CD4-positive, alpha-beta T cell (primary cell): ENCODE measurements around the gene SPOCK1. TPM values are rescaled to one million over a fixed set of nuclear protein-coding genes. Genes with fewer than 3 reads are reported as not detected.

Experiments
- ATAC-seq: fragments of 200-7000 bp; cut with Tn5 transposase; one replicate; pipeline ENCODE4 v1.10.0; 2022; ENCODE audit warnings: mild to moderate bottlenecking; ENCODE audit not compliant: poor library complexity
- CTCF ChIA-PET: fragments of 350-600 bp; sonication (Branson Sonifier 250); formaldehyde crosslinking; loops from one replicate; lab custom pipeline; 2021; ENCODE audit warnings: antibody characterized with exemption, inconsistent platforms; lab: Charles Lee
- POLR2A ChIA-PET: fragments of 350-600 bp; sonication (Branson Sonifier 250); formaldehyde crosslinking; loops from one replicate; lab custom pipeline; 2021; ENCODE audit warnings: antibody characterized with exemption, inconsistent platforms; lab: Charles Lee
- DNase-seq, 14 experiments: peaks; one replicate each; pipeline ENCODE4 v3.0.0-alpha.2; 2013 to 2020; ENCODE audit warnings: mixed read lengths in 2 of 14
- H3K27ac ChIP-seq, 2 donors: one replicate each; pipeline versions ENCODE4 v1.5.1 to v1.7.0; 2013; ENCODE audit warnings: low read length in 2 of 2, low read depth in 1 of 2, mild to moderate bottlenecking in 1 of 2
- H3K27me3 ChIP-seq, 2 experiments: 1 replicate in 1 of 2; 2 replicates in 1 of 2; pipeline versions ENCODE4 v1.6.1 to v1.7.0; 2013; ENCODE audit warnings: low read length in 2 of 2, control low read depth in 1 of 2, mild to moderate bottlenecking in 1 of 2, moderate library complexity in 1 of 2; ENCODE audit not compliant: insufficient read depth in 2 of 2, control insufficient read depth in 1 of 2
- H3K36me3 ChIP-seq: one replicate; pipeline ENCODE4 v1.6.1; 2013; ENCODE audit warnings: low read length, control low read depth; ENCODE audit not compliant: insufficient read depth
- H3K4me1 ChIP-seq: one replicate; pipeline ENCODE4 v1.6.1; 2013; ENCODE audit warnings: low read length, control low read depth; ENCODE audit not compliant: insufficient read depth
- H3K4me3 ChIP-seq: one replicate; pipeline ENCODE4 v1.5.1; 2013; ENCODE audit warnings: mild to moderate bottlenecking, low read length, moderate library complexity
- H3K9me3 ChIP-seq, 2 experiments: 1 replicate in 1 of 2; 2 replicates in 1 of 2; pipeline versions ENCODE4 v1.6.1 to v1.7.0; 2013; ENCODE audit warnings: low read length in 2 of 2, mild to moderate bottlenecking in 2 of 2, control low read depth in 1 of 2, moderate library complexity in 1 of 2; ENCODE audit not compliant: control insufficient read depth in 1 of 2, insufficient read depth in 1 of 2
- H3K27ac Mint-ChIP-seq: one replicate; pipeline ENCODE4 v1.8.0; 2020; ENCODE audit warnings: mixed read lengths
- H3K27me3 Mint-ChIP-seq: one replicate; pipeline ENCODE4 v1.8.0; 2021; ENCODE audit warnings: mixed read lengths
- H3K36me3 Mint-ChIP-seq: one replicate; pipeline ENCODE4 v1.8.0; 2021; ENCODE audit warnings: low read depth, mixed read lengths
- H3K4me1 Mint-ChIP-seq: one replicate; pipeline ENCODE4 v1.8.0; 2021; ENCODE audit warnings: low read depth, mixed read lengths
- H3K4me3 Mint-ChIP-seq: one replicate; pipeline ENCODE4 v1.8.0; 2020; ENCODE audit warnings: mild to moderate bottlenecking, mixed read lengths
- H3K9me3 Mint-ChIP-seq: one replicate; pipeline ENCODE4 v1.8.0; 2020; ENCODE audit warnings: mixed read lengths
- intact Hi-C, 2 experiments: fragments of 100-400 bp; cut with DNase I in 1 of 2; cut with micrococcal nuclease in 1 of 2; formaldehyde crosslinking; loops; one replicate each; pipeline versions ENCODE4 v1.15.1 to v1.9.0; 2023 to 2025; cut with DNase I, micrococcal nuclease
- total RNA-seq, 174 experiments: library from RNA in 2 of 174; stranded (reverse) in 2 of 174; gene quantifications; one replicate each; pipeline ENCODE4 v1.2.3 and lab custom pipeline; 2021 to 2026
- TF ChIP-seq, protein P1 (sequence below): fragments of 200-600 bp; IDR thresholded peaks from one replicate; pipeline ENCODE4 v1.8.0; 2022; ENCODE audit warnings: antibody characterized with exemption, mild to moderate bottlenecking

SPOCK1 gene
- total RNA-seq, 2 experiments from 2014 or later = not detected

DNA sequence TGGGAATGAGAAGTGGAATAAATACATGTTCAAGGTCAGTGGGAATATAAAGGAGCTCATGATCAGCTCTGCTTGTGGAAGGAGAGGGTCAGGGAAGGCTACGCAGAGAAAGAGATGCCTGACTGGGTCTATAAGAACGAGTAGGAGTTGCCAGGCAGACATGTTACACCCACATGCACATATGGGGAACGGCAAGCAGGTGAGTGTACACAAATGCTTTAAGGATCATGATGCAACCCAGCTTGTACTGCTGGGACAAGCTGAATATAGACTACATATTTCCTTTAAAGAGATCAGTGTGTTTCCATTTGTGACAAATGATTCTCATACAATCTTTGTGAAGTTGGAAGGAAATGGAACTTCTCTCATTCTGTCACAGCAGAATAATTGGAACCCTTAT, 141.7 kb downstream of the SPOCK1 start:
- Histone ChIP-seq H3K4me3 (no peak overlapping the region), H3K36me3 (no peaks in the 10 kb centered on the region), H3K9me3 (peaks cover 0 to 5% of the 10 kb centered on the region in 2 experiments), H3K4me1 (no peaks in the 10 kb centered on the region), H3K27me3 (peaks cover 0 to 13% of the 10 kb centered on the region in 2 experiments), H3K27ac (no peak overlapping the region)
- Mint-ChIP-seq H3K9me3 (no peaks in the 10 kb centered on the region), H3K27me3 (peaks cover 53% of the 10 kb centered on the region), H3K27ac (no peak overlapping the region), H3K36me3 (no peaks in the 10 kb centered on the region), H3K4me1 (no peaks in the 10 kb centered on the region), H3K4me3 (no peak overlapping the region)
- intact Hi-C loops = no loop called here
- DNase-seq (no peak), ATAC-seq (no peak)
- ChIA-PET POLR2A (no interaction called here), CTCF (no interaction called here)
- TF ChIP-seq, protein P1, sequence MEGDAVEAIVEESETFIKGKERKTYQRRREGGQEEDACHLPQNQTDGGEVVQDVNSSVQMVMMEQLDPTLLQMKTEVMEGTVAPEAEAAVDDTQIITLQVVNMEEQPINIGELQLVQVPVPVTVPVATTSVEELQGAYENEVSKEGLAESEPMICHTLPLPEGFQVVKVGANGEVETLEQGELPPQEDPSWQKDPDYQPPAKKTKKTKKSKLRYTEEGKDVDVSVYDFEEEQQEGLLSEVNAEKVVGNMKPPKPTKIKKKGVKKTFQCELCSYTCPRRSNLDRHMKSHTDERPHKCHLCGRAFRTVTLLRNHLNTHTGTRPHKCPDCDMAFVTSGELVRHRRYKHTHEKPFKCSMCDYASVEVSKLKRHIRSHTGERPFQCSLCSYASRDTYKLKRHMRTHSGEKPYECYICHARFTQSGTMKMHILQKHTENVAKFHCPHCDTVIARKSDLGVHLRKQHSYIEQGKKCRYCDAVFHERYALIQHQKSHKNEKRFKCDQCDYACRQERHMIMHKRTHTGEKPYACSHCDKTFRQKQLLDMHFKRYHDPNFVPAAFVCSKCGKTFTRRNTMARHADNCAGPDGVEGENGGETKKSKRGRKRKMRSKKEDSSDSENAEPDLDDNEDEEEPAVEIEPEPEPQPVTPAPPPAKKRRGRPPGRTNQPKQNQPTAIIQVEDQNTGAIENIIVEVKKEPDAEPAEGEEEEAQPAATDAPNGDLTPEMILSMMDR = no peak

DNA sequence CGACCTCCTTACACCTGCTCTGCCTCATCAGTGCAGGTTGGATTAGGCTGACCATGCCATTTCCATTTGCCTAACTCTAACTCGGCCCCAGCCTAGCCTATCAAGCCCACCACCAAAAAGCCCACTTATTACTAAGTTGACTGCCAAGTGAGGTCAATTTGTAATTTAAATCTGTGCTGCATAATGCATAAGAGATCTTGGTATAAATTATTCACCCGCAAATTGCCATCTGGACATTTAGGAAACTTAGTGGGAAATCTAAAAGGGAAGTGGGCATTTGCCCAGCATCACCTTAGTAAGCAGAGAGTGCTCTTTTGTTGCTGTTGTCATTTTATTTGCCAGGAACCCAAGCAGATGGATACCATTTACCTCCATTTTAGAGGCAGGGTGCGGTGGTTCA, 143.0 kb downstream of the SPOCK1 start:
- no peak overlapping the region for H3K4me3 Mint-ChIP-seq
- H3K36me3 Mint-ChIP-seq = no peaks in the 10 kb centered on the region
- Histone ChIP-seq H3K4me3 (no peak overlapping the region), H3K27me3 (peaks cover 0 to 10% of the 10 kb centered on the region in 2 experiments), H3K36me3 (no peaks in the 10 kb centered on the region), H3K27ac (no peak overlapping the region), H3K4me1 (no peaks in the 10 kb centered on the region), H3K9me3 (peaks cover 0 to 5% of the 10 kb centered on the region in 2 experiments)
- intact Hi-C loops = no loop called here
- DNase-seq (no peak), ATAC-seq (no peak)
- ChIA-PET CTCF (no interaction called here), POLR2A (no interaction called here)
- TF ChIP-seq, protein P1 = no peak
- H3K27me3 Mint-ChIP-seq = peaks cover 43% of the 10 kb centered on the region
- H3K9me3 Mint-ChIP-seq = no peaks in the 10 kb centered on the region
- H3K4me1 Mint-ChIP-seq = no peaks in the 10 kb centered on the region
- H3K27ac Mint-ChIP-seq = no peak overlapping the region

DNA sequence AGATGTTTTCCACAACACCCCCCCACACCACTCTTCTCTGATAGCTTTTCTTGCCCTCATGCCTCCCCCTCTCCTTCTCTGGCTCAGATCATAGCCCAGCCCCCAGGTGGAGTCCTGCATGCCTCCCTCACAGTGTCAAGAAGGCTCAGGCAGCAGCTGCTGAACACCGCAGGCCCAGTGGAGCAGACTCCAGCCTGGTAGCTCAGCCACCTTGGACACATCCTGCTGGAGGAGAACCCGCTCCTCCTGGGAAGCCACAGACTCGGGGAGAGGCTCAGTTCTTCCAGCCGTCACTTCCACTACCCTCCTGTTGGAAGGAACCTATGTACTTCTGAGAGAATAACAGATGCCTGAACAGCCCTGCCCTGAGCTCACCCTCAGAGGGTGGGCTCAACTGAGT, 143.4 kb downstream of the SPOCK1 start:
- no peak for ATAC-seq
- H3K9me3 ChIP-seq = peaks cover 0 to 5% of the 10 kb centered on the region in 2 experiments
- intact Hi-C loops = no loop called here
- Mint-ChIP-seq H3K27me3 (peaks cover 40% of the 10 kb centered on the region), H3K4me3 (no peak overlapping the region), H3K4me1 (no peaks in the 10 kb centered on the region), H3K9me3 (no peaks in the 10 kb centered on the region), H3K27ac (no peak overlapping the region), H3K36me3 (no peaks in the 10 kb centered on the region)
- H3K4me1 ChIP-seq = no peaks in the 10 kb centered on the region
- H3K36me3 ChIP-seq = no peaks in the 10 kb centered on the region
- no peak for DNase-seq
- TF ChIP-seq, protein P1 = no peak
- H3K27ac ChIP-seq = no peak overlapping the region
- CTCF ChIA-PET = no interaction called here
- peaks cover 0 to 10% of the 10 kb centered on the region in 2 experiments for H3K27me3 ChIP-seq
- POLR2A ChIA-PET = no interaction called here
- no peak overlapping the region for H3K4me3 ChIP-seq
